ENCODE measurements around the gene AURKA. TPM values are rescaled to one million over a fixed set of nuclear protein-coding genes. Genes with fewer than 3 reads are reported as not detected.

The AURKA gene
- total RNA-seq, 1 donor from 2014 or later, result 1.6 TPM

DNA sequence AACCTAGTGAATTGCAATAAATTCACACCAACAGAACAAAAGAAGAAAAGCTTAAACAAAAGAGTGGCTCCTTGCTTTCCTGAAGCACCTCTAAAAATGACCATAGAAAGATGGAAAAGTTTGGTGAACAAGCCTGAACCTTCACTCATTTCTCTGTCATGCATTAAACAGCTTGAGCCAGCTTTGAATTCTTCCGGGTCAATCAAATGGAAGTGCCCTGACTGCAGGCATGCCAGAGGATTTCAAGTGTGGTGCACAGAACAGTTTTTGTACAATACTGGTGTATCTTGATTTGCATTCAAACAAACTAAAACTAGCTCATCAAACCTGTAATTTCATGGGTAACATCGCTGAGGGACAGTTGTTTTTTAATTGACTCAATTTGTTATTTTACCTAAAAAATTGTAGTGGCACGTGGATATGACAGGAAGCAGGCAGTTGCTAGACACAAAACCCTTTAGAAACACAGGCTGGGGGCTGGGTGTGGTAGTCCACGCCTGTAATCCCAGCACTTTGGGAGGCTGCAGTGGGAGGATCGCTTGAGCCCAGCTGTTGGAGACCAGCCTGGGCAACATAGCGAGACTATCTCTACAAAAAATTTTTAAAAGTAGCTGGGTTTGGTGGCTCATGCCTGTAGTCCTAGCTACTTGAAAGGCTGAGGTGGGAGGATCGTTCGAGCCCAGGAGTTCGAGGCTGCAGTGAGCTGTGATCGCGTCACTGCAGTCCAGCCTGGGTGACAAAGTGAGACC, 29.1 kb upstream of the AURKA start:
- TF ChIP-seq, protein P1, sequence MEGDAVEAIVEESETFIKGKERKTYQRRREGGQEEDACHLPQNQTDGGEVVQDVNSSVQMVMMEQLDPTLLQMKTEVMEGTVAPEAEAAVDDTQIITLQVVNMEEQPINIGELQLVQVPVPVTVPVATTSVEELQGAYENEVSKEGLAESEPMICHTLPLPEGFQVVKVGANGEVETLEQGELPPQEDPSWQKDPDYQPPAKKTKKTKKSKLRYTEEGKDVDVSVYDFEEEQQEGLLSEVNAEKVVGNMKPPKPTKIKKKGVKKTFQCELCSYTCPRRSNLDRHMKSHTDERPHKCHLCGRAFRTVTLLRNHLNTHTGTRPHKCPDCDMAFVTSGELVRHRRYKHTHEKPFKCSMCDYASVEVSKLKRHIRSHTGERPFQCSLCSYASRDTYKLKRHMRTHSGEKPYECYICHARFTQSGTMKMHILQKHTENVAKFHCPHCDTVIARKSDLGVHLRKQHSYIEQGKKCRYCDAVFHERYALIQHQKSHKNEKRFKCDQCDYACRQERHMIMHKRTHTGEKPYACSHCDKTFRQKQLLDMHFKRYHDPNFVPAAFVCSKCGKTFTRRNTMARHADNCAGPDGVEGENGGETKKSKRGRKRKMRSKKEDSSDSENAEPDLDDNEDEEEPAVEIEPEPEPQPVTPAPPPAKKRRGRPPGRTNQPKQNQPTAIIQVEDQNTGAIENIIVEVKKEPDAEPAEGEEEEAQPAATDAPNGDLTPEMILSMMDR (IDR thresholded peaks at IDR 0.05; ENCODE audit: insufficient read depth, low read length, severe bottlenecking), result no peak
- DNase-seq (ENCODE audit: low read depth) (no peak), FAIRE-seq (no peak)
- Histone ChIP-seq H3K4me3 (ENCODE audit: low read depth, low read length) (no peak overlapping the region), H3K36me3 (ENCODE audit: control insufficient read depth, insufficient read depth, low read length) (no peaks in the 10 kb centered on the region), H3K27me3 (ENCODE audit: control insufficient read depth, insufficient read depth, low read length) (no peaks in the 10 kb centered on the region)

DNA sequence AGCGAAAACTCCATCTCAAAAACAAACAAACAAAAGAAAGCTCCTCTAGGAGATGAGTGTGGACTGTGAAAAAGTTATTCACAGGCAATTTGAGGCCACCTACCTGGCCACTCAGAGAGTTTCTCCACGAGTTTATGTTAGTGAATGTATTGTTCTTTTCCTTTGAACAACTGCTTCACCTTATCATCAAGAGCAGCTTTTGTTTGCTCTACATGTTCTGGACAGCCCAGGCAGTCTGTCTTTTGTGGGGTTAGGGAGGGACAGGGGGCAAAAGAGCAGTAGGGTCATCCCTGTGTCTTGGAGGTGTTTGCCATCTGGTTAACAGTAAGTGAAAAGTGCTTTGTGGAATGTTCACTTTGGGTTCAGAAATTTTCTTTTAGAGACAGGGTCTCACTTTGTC, 28.0 kb upstream of the AURKA start:
- no peak for DNase-seq (ENCODE audit: low read depth)
- no peak for FAIRE-seq

DNA sequence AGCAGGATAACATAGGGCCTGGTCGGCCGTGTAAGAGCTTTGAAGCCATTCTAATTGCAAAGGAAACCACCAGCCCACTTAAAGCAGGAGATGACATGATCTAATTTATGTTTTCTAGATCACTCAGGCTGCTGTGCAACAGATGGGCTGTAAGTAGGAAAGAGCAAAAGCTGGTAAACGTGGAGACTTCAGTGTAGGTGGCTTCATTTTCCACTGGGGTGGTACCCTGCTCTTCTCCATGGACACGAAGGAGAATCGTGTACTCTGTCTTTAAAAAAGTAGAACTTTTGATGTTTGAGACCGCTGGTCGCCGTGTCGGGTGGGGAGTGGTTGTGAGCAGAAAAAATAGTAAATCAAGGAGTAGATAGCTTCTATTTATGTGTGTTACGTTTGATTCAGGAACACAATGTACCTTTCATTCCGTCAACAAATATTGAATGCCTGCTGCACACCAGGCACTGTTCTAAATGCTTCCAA, 26.4 kb upstream of the AURKA start:
- Histone ChIP-seq H3K4me3 (ENCODE audit: low read depth, low read length) (no peak overlapping the region), H3K36me3 (ENCODE audit: control insufficient read depth, insufficient read depth, low read length) (no peaks in the 10 kb centered on the region), H3K27me3 (ENCODE audit: control insufficient read depth, insufficient read depth, low read length) (no peaks in the 10 kb centered on the region)
- TF ChIP-seq, protein P1 (IDR thresholded peaks at IDR 0.05; ENCODE audit: insufficient read depth, low read length, severe bottlenecking), result no peak
- DNase-seq (ENCODE audit: low read depth) (no peak), FAIRE-seq (no peak)

More for the DNA sequence above, 28.0 kb upstream of the AURKA start:
- Histone ChIP-seq H3K36me3 (ENCODE audit: control insufficient read depth, insufficient read depth, low read length) (no peaks in the 10 kb centered on the region), H3K4me3 (ENCODE audit: low read depth, low read length) (no peak overlapping the region), H3K27me3 (ENCODE audit: control insufficient read depth, insufficient read depth, low read length) (no peaks in the 10 kb centered on the region)
- TF ChIP-seq, protein P1 (IDR thresholded peaks at IDR 0.05; ENCODE audit: insufficient read depth, low read length, severe bottlenecking), result no peak

GRCh38 chr20:56417911-56418310, 25.9 kb upstream of the AURKA start:
- H3K27me3 ChIP-seq (ENCODE audit: control insufficient read depth, insufficient read depth, low read length), result no peaks in the 10 kb centered on the region
- no peak for FAIRE-seq
- no peaks in the 10 kb centered on the region for H3K36me3 ChIP-seq (ENCODE audit: control insufficient read depth, insufficient read depth, low read length)
- DNase-seq (ENCODE audit: low read depth), result peak; percentile 17
- TF ChIP-seq, protein P1 (IDR thresholded peaks at IDR 0.05; ENCODE audit: insufficient read depth, low read length, severe bottlenecking), result no peak
- H3K4me3 ChIP-seq (ENCODE audit: low read depth, low read length), result no peak overlapping the region

- DNase-seq (ENCODE audit: low read depth) (no peak), FAIRE-seq (no peak)
- no peaks in the 10 kb centered on the region for H3K36me3 ChIP-seq (ENCODE audit: control insufficient read depth, insufficient read depth, low read length)
- TF ChIP-seq, protein P1 (IDR thresholded peaks at IDR 0.05; ENCODE audit: insufficient read depth, low read length, severe bottlenecking), result no peak
- H3K4me3 ChIP-seq (ENCODE audit: low read depth, low read length), result no peak overlapping the region
- no peaks in the 10 kb centered on the region for H3K27me3 ChIP-seq (ENCODE audit: control insufficient read depth, insufficient read depth, low read length)
These were observed 25.4 kb upstream of the AURKA start for GRCh38 chr20:56417402-56417801.

All from bronchial epithelial cell (primary cell).